ENCODE data around the gene ADAMTS7. TPM values are rescaled to one million over a fixed set of nuclear protein-coding genes. Genes with fewer than 3 reads are reported as not detected.
"Not testable (repeated sequence)": the region's sequence is repeated elsewhere in the genome, so short reads cannot be mapped to it uniquely, and the experiment has no call there.

ADAMTS7 gene
- total RNA-seq, 1 experiment from 2014 or later: 4.2 TPM

- DNase-seq (no peak), ATAC-seq (no peak)
- no peaks in the 10 kb centered on the region for H3K36me3 ChIP-seq (ENCODE audit: low read depth, low read length)
- H3K27me3 ChIP-seq (ENCODE audit: low read length): no peaks in the 10 kb centered on the region
- H4K20me1 ChIP-seq (ENCODE audit: low read length): no peaks in the 10 kb centered on the region
- no peaks in the 10 kb centered on the region for H3K79me2 ChIP-seq (ENCODE audit: low read length)
- ChIA-PET CTCF (no interaction called here), POLR2A (ENCODE audit: unreplicated experiment) (interaction anchor here (0.6 kb wide), 1 partner anchor 35 kb away, joined by 4 read pairs; no protein-coding TSS in a partner anchor)
- BruUV-seq (replicated peaks): no TSS peak
- no peak overlapping the region for H3K4me3 ChIP-seq (ENCODE audit: low read length)
- H3K9me3 ChIP-seq (ENCODE audit: low read length): no peaks in the 10 kb centered on the region
- no peak overlapping the region for H2AFZ ChIP-seq (ENCODE audit: low read length)
- no peak overlapping the region for H3K4me2 ChIP-seq (ENCODE audit: low read length)
- H3K9me2 ChIP-seq (replicated peaks; ENCODE audit: low read length): no peaks in the 10 kb centered on the region
- TF ChIP-seq, protein P1, sequence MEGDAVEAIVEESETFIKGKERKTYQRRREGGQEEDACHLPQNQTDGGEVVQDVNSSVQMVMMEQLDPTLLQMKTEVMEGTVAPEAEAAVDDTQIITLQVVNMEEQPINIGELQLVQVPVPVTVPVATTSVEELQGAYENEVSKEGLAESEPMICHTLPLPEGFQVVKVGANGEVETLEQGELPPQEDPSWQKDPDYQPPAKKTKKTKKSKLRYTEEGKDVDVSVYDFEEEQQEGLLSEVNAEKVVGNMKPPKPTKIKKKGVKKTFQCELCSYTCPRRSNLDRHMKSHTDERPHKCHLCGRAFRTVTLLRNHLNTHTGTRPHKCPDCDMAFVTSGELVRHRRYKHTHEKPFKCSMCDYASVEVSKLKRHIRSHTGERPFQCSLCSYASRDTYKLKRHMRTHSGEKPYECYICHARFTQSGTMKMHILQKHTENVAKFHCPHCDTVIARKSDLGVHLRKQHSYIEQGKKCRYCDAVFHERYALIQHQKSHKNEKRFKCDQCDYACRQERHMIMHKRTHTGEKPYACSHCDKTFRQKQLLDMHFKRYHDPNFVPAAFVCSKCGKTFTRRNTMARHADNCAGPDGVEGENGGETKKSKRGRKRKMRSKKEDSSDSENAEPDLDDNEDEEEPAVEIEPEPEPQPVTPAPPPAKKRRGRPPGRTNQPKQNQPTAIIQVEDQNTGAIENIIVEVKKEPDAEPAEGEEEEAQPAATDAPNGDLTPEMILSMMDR (conservative IDR thresholded peaks at IDR 0.05; ENCODE audit: low read depth, low read length): no peak
- TF ChIP-seq EZH2phosphoT487 (IDR thresholded peaks at IDR 0.05; ENCODE audit: borderline replicate concordance, low read length) (no peak), EZH2 (IDR thresholded peaks at IDR 0.05; ENCODE audit: low read length, unreplicated experiment) (no peak)
- intact Hi-C loops (cut with micrococcal nuclease): no loop called here
- no peaks in the 10 kb centered on the region for H3K4me1 ChIP-seq (ENCODE audit: insufficient read depth, low read length)
- H3F3A ChIP-seq (ENCODE audit: low read length, unreplicated experiment): no peaks in the 10 kb centered on the region
- H3K27ac ChIP-seq (ENCODE audit: low read length): no peak overlapping the region
- no peak overlapping the region for H3K9ac ChIP-seq (ENCODE audit: low read length)
Observed at GRCh38 chr15:78734451-78735064, 76.7 kb downstream of the ADAMTS7 start.

DNA sequence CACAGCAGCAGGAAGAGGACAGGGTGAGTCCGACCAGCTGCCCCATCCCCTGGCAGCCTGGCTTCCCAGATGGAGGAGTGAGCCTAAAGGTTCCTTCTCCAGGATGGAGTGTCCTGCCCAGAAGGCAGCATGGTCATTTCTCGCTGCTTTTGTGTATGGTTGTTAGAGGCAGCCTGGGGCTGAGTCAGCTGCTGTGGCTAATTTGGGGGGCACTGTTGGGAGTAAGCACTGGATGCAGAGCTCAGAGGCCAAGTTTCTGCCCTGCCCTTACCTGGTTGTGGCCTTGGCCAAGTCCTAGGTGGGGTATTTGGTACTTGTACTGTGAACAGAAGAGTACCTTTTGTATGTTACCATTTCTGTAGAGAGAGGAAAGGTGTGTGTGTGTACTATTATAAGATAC, 78.6 kb downstream of the ADAMTS7 start:
- H3K4me3 ChIP-seq (ENCODE audit: low read length): no peak overlapping the region
- H3K79me2 ChIP-seq (ENCODE audit: low read length): no peaks in the 10 kb centered on the region
- ATAC-seq (no peak), DNase-seq (no peak)
- H3K36me3 ChIP-seq (ENCODE audit: low read depth, low read length): no peaks in the 10 kb centered on the region
- POLR2A ChIA-PET (ENCODE audit: unreplicated experiment): no interaction called here
- peaks cover 12% of the 10 kb centered on the region for H3K4me1 ChIP-seq (ENCODE audit: insufficient read depth, low read length)
- no peaks in the 10 kb centered on the region for H3K9me2 ChIP-seq (replicated peaks; ENCODE audit: low read length)
- H3K9me3 ChIP-seq (ENCODE audit: low read length): no peaks in the 10 kb centered on the region
- no peak overlapping the region for H2AFZ ChIP-seq (ENCODE audit: low read length)
- no peak overlapping the region for H3K4me2 ChIP-seq (ENCODE audit: low read length)
- CTCF ChIA-PET: no interaction called here
- BruUV-seq (replicated peaks): no TSS peak
- no peaks in the 10 kb centered on the region for H4K20me1 ChIP-seq (ENCODE audit: low read length)
- H3K9ac ChIP-seq (ENCODE audit: low read length): no peak overlapping the region
- H3K27ac ChIP-seq (ENCODE audit: low read length): no peak overlapping the region
- intact Hi-C loops (cut with micrococcal nuclease): no loop called here
- no peak for TF ChIP-seq EZH2phosphoT487 (IDR thresholded peaks at IDR 0.05; ENCODE audit: borderline replicate concordance, low read length)
- H3K27me3 ChIP-seq (ENCODE audit: low read length): no peaks in the 10 kb centered on the region
- no peaks in the 10 kb centered on the region for H3F3A ChIP-seq (ENCODE audit: low read length, unreplicated experiment)

DNA sequence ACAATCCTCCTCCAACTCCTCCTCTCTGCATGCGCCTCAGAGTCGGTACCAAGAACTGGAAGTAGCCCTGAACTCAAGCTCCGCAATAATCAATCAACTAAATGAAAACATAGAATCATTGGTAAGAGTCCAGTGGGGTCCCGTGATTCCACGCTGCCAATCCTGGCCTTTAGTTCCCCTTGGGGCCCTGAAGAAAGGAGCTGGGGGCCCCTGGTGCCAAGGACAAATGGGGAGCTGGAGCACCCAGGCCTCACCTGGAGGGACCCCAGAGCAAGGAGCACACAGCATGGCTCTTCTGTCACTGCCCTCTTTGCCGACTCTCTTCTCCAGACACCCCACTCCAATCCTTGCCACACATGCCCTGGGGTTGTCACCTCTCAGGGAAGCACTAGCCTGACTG, 80.3 kb downstream of the ADAMTS7 start:
- Histone ChIP-seq H3K9ac (ENCODE audit: low read length) (no peak overlapping the region), H3K9me3 (ENCODE audit: low read length) (no peaks in the 10 kb centered on the region), H3K9me2 (replicated peaks; ENCODE audit: low read length) (no peaks in the 10 kb centered on the region), H3K27me3 (ENCODE audit: low read length) (no peaks in the 10 kb centered on the region), H3K36me3 (ENCODE audit: low read depth, low read length) (no peaks in the 10 kb centered on the region), H3K4me2 (ENCODE audit: low read length) (no peak overlapping the region), H3K79me2 (ENCODE audit: low read length) (no peaks in the 10 kb centered on the region), H3K27ac (ENCODE audit: low read length) (no peak overlapping the region), H3K4me1 (ENCODE audit: insufficient read depth, low read length) (peaks cover 12% of the 10 kb centered on the region), H2AFZ (ENCODE audit: low read length) (no peak overlapping the region), H4K20me1 (ENCODE audit: low read length) (no peaks in the 10 kb centered on the region), H3F3A (ENCODE audit: low read length, unreplicated experiment) (no peaks in the 10 kb centered on the region), H3K4me3 (ENCODE audit: low read length) (no peak overlapping the region)
- no peak for ATAC-seq
- BruUV-seq (replicated peaks): no TSS peak
- intact Hi-C loops (cut with micrococcal nuclease): no loop called here
- no peak for DNase-seq
- TF ChIP-seq, protein P1 (conservative IDR thresholded peaks at IDR 0.05; ENCODE audit: low read depth, low read length): no peak
- TF ChIP-seq EZH2 (IDR thresholded peaks at IDR 0.05; ENCODE audit: low read length, unreplicated experiment): no peak
- TF ChIP-seq EZH2phosphoT487 (IDR thresholded peaks at IDR 0.05; ENCODE audit: borderline replicate concordance, low read length): no peak
- CTCF ChIA-PET: no interaction called here
- POLR2A ChIA-PET (ENCODE audit: unreplicated experiment): no interaction called here

- ATAC-seq; H2AFZ ChIP-seq (ENCODE audit: low read length); H3K9me3 ChIP-seq (ENCODE audit: low read length); H3F3A ChIP-seq (ENCODE audit: low read length, unreplicated experiment); BruUV-seq (replicated peaks); intact Hi-C loops (cut with micrococcal nuclease); H3K36me3 ChIP-seq (ENCODE audit: low read depth, low read length); H3K27me3 ChIP-seq (ENCODE audit: low read length); POLR2A ChIA-PET (ENCODE audit: unreplicated experiment); H3K9ac ChIP-seq (ENCODE audit: low read length); H3K27ac ChIP-seq (ENCODE audit: low read length); H4K20me1 ChIP-seq (ENCODE audit: low read length); H3K9me2 ChIP-seq (replicated peaks; ENCODE audit: low read length); H3K4me2 ChIP-seq (ENCODE audit: low read length); H3K4me3 ChIP-seq (ENCODE audit: low read length); CTCF ChIA-PET; H3K79me2 ChIP-seq (ENCODE audit: low read length): not testable (repeated sequence)
- DNase-seq: peak; percentile 41
- peaks cover 12% of the 10 kb centered on the region for H3K4me1 ChIP-seq (ENCODE audit: insufficient read depth, low read length)
Observed at GRCh38 chr15:78728427-78728826, 82.8 kb downstream of the ADAMTS7 start.

Data from PC-3 (cell line).